Stimulated activated CD4-positive, alpha-beta T cell treated with anti-CD3 and anti-CD28 coated beads, Interleukin-4, amount 100 ng/mL, for 48 hours (primary cell): ENCODE measurements around the gene FHL5.
A peak's percentile ranks its signal among the peaks of the same experiment; 100 is the strongest.
"Not testable (repeated sequence)": the region's sequence is repeated elsewhere in the genome, so short reads cannot be mapped to it uniquely, and the experiment has no call there.

Source experiments
- DNase-seq, 2 donors: peaks; one replicate each; pipeline ENCODE4 v3.0.0-alpha.2; 2020; ENCODE audit warnings: low read depth in 2 of 2

The FHL5 gene, protein sequence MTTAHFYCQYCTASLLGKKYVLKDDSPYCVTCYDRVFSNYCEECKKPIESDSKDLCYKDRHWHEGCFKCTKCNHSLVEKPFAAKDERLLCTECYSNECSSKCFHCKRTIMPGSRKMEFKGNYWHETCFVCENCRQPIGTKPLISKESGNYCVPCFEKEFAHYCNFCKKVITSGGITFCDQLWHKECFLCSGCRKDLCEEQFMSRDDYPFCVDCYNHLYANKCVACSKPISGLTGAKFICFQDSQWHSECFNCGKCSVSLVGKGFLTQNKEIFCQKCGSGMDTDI

DNA sequence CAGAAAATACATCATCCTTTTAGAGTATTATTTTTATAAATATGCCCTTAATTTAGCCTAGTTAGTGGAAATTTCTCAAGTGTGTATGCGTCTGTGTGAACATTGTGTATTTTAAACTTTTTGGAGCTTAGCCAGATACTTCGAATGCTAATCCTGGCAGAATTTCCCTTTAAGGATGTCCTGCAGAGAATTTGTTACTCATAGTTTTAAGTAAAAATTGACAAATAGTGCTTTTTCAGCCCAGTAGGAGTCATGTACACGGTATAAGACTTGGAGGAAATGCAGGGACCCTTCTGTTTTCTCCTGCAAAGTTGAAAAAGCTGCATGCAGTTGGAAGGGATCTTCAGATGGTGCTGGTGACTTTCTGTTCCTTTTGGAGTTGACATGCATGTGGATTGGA lies at the start of gene FHL5:
Gene FHL5 (plus strand): TSS at position 243 of the 400 bp plus-strand sequence. CDS start 40,486 bp downstream, outside the sequence.
- DNase-seq: no peak

DNA sequence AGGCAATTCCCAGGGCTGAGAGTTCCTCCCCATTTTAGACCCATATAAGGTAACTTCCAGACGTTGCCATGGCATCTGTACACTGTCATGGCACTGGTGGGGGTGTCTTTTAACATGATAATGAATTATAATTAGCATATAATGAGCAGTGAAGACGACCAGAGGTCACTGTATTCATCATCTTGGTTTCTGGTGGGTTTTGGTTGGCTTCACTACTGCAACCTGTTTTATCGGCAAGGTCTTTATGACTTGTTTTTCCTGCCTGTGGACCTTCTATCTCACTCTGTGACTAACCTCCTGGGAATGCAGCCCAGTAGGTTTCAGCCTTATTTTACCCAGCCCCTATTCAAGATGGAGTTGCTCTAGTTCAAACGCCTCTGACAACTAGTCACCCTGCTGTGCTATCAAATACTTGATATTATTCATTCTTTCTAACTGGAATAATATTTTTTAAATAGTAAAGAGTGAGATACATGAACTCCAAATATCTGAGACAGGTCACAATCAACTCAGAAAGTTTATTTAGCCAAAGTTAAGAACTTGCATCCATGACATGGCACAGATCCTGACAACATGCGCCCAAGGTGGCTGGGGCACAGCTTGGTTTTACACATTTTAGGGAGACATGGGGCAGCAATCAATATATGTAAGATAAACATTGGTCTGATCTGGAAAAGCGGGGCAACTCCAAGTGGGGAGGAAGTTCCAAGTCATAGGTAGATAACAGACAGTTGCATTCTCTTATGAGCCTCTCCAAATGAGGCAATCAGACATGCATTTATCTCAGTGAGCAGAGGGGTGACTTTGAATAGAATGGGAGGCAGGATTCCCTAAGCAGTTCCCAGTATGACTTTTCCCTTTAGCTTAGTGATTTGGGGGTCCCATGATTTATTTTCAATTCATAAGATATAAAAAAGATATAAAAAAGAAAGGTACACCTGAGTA lies 42.5 kb upstream of the FHL5 start:
- DNase-seq: no peak

DNA sequence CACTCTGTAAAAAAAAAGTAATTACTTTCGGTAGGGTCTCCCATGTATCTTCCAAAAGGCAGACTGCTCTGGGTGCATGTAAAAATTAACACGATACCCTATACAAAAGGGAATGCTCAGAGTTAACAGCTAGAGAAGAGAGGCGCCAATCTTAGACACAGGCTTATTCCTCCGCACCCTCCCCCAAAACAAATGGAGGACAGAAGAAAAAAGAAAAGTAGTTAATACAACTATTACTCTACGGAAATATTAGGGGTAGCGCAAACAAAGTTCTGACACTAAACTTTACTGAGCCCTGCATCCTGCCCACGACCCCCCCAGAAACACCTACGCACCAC lies 41.7 kb upstream of the FHL5 start:
- DNase-seq: no peak

DNA sequence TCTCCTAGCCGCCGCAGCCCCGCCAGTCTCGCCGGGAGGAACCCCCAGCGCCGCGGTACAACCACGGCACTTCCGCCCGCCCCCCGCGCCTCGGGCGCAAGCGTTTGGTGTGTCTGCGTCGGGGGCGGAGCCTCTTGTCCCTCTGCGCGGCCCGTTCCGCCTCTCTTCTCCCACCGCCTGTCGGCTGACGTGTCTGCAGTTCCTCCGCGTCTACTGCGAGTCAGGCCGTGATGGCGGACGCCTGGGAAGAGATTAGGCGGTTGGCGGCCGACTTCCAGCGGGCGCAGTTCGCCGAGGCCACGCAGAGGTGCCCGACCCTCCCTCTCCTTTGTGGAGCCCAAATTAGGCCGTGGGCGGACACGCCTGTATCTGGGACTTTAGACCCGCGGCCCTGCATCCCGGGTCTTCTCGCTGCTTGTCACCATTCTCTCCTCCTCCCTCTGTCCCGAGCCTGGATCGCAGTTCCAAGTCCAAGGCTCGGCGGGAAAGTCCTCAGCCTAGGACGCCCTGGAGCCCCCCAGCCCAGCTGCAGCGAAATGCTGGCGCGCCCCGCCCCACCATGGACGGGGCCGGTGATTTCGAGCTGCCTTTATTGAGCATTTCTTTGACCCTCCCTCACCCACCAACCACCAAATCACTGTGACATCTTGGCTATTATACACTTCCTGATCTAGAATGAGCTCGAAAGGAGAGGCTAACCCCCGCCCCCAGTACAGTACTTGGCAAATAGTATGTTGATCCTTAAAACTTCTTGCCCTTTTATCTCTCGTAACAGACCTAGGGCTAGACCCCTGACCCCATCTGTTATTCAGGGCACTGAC lies 41.1 kb upstream of the FHL5 start, which contains the start of gene UFL1:
Gene UFL1 (plus strand): TSS at position 163 of the 821 bp plus-strand sequence. CDS start 68 bp downstream, at position 231.
- DNase-seq: peak; percentile 85 to 92

DNA sequence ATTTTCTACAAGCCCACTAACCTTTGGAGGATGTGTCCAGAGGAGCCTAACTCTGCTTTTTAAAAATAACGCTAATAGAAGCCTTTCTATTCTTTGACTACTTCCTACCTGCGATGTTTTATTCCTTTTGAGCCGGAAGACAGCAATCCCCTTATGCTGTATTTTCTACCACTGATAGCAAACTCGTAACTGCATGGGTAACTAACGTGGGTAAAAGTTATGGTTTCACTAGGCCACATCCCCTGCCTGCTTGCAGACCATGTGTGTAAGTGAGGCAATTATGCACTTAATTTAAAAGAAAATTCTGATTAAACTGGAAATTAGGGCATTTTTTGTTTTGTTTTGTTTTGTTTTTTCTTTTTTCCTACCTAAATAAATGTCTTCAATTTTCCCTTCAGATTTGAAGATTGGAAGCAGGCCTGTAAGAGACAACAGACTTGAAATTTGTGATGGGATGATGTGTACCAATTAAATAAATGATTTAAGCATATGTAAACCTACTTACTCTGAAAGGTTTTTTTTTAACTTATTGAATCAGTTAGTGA lies 40.4 kb upstream of the FHL5 start:
- DNase-seq: no peak

DNA sequence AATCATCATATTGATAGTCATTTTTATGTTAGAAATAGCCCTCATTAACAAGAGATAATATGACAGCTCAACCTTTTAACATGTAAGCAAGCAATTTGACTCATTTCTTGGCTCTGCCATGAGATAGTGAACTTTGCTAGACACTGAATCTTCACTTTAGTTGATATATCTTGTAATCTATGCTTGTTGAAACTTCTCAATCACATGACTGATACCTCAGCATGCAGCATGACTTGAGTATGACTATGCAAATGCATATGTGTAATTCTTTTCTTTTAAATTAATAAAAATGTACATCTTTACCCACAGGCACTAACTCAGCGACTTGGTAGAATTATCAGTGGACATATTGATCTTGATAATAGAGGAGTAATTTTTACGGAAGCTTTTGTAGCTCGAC lies 34.7 kb upstream of the FHL5 start:
- no peak for DNase-seq

DNA sequence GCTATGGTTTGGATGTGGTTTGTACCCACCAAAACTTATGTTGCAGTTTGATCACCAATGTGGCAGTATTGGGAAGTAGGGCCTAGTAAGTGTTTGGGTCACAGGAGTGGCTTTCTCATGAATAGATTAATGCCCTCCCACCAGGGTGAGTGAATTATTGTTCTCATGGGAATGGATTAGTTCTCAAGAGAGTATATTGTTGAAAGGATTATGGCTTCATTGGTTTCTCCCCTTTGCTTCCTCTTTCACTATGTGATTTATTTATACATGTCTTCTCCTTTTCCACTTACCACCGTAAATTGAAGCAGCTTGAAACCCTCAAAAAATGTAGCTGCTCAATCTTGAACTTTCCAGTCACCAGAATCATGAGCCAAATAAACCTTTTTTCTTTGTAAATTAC lies 30.5 kb upstream of the FHL5 start:
- no peak for DNase-seq

DNA sequence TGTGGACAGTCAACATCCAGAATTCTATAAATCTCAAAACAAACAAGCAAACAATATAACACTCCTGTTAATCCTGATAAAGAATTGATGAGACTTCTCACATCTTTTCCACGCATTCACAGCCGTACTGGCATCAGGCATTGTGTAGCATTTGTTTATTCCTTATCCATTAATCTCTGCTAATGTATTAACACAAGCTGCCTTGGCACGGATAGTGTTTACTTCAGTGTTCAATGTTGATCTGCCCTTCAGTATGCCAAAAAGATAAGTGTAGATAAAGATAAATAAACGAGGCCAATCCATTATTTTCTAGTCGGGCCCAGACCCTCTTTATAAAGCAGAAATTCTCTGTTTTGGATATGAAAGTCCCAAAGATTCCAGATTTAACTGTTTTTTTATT lies 25.2 kb upstream of the FHL5 start:
- no peak for DNase-seq

DNA sequence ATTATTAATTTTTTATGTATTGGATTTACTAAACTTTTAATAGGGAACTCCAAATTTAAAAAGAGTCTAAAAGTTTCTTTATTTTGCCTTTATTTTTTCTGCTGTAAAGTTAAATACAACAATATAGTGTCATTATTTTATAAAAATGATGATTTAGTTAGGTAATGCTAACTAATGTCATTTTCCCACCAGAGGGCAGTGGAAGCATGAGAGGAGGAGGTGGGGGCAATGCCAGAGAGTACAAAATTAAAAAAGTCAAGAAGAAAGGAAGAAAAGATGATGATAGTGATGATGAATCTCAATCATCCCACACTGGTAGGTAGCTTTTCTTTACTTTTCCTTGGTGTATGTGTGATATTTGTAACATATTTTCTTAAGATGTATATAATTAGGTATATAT lies 20.2 kb upstream of the FHL5 start:
- no peak for DNase-seq

DNA sequence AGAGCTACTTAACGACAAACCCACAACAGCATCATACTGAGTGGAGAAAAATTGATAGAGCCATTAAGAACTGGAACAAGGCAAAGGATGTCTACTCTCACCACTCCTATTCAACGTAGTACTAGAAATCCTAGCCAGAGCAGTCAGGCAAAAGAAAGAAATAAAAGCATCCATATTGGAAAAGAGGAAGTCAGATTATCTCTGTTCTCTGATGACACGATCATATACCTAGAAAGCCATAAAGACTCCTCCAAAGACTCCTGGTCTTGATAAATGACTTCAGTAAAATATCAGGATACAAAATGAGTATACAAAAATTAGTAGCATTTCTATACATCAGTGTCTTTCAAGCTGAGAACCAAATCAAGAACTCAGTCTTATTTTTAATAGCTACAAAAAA lies 17.0 kb upstream of the FHL5 start:
- no peak for DNase-seq

DNA sequence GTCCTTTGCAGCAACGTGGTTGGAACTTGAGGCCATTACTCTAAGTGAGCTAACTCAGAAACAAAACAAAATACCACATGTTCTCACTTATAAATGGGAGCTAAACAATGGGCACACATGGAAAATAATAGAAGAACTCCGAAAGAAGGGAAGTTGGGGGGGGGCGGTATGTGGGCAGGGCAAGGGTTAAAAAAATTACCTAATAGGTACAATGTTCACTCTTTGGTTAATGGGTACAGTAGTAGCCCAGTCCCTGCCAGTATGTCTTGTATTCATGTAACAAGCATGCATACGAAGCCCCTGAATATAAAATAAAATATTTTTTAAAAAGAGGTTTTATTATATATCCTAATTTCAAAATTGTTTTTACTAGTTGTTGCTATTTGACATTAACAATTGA lies 15.3 kb upstream of the FHL5 start:
- no peak for DNase-seq

DNA sequence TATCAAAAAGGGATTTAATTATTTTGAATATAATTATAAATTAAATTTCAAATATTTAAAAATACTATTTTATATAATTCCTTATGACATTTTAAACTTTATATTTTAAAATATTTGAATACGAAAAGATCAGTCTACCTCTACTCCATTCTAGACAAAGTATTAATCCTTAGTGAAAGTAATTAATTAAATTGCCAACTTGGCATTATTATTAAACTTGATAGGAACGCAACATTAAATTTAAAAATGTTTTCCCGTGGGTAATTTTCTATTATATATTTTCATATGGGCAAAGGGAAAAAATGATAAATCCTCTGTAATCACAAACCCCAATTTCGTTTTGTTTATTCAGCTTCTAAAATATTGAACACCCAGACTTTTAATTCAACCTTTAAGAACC lies 8.4 kb upstream of the FHL5 start:
- no peak for DNase-seq

DNA sequence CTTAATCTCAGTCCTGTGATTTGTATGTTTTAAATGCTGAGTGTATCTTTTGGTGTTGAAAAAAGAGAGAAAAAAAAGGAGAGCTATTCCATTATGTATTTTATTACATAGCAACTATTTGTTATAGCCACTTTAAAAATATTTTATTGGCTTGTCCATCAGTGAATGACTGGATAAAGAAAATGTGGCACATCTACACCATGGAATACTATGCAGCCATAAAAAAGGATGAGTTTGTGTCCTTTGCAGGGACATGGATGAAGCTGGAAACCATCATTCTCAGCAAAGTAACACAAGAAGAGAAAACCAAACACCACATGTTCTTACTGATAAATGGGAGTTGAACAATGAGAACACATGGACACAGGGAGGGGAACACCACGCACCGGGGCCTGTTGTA lies 3.2 kb upstream of the FHL5 start:
- DNase-seq: not testable (repeated sequence)

DNA sequence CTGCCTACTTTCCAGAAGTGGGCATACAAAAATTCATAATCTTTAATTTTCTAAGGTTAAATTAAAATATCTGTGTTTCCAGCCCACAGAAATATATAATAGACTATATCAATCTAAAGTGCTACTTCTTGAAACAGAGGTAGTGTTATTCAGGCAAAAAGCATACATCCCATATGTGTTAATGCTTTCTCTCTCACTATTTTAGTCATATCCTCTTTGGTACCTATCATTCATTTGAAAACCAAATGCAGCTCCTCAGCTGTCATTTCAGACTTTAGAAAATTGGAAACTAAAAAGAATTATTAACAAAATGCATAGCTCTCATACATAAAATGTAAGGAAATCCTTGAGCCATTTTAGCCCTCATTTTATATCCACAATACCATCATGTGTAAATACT lies 925 bp downstream of the FHL5 start:
- no peak for DNase-seq

DNA sequence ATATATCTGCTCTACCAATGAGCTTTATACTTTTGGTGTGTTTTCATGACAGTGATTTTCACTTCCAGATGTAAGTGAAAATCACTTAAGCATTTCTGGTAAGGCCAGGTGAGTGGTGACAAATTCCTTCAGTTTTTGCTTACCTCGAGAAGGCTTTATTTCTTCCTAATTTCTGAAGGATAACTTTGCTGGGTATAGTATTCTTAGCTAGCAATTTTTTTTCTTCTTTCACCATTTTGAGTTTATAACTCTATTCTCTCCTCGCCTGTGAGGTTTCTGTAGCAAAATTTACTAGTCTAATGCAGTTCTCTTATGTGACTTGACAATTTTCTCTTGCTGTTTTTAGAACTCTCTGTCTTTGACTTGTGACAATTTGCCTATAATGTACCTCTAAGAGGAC lies 7.1 kb downstream of the FHL5 start:
- no peak for DNase-seq

DNA sequence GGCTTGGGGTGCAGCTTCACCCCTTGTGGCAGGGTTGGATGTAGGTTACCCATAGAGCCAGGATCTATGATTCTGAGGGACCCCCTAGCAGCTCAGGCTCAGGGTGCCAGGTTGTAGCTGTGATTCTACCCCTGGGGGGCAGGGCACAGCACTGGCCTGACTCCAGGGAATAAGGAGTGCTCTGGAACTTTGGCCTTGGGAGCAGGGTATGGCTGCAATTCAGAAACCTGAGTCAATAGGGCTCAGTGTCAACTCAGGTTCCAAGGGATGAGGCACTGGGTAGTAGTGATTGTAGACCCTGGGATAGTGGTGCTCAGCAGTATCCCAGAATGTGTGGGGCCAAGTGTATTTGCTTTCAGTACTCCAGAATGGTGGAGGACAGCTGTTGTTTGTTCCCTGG lies 8.6 kb downstream of the FHL5 start:
- no peak for DNase-seq

DNA sequence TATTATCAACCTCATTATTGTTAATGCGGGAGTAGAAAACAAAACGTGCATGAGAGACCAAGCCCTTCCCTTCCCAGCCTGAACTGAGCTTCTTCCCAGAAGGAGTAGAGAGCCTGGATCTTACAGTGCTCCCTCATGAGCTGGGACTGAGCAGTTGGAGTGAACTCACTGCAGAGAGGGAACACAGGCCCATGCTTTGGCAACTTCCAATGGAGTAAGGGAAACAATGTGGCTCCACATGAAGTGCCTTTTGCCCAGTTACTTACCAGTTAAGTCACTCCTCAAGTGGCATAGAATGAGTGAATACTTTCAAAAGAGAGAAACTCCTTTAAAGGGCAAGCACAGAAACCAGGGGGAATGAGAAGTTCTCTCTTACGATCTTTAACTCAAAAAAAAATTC lies 12.4 kb downstream of the FHL5 start:
- no peak for DNase-seq

DNA sequence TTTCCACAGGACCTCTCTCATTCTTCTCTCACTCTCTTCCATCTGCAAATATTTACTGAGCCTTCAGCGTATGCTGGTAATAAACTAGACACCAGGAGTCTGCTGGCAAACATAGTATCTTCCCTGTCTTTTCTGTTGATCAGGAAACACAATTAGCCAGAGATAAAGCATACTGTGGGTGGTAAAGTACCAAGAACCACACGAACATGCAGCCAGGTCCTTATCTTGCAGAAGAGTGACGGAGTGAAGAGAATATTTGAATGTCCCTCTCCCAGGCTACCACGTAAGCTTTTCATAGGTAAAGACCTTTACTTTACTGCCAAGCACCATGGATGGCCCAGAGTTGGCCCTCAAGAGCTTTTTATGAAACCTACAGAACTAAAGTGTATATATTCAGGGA lies 13.3 kb downstream of the FHL5 start:
- no peak for DNase-seq

DNA sequence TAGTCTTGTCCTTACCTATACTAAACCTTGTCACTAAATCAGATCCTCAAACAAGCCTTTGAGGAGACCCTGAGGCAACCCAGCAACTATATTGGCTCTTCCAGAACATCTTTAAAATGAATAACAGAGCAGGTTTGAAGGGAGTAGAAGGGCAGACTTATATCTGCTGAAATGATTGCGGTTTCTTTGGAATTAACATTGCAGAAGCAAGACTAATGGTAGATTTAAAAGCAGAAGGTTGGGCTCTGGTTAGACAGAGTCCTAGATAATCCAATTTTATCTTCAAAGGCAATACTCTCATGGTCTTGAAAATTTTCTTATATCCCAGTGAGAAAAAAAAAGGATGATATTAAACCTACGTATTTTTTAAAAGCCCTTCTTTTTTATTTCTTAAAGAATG lies 19.1 kb downstream of the FHL5 start:
- DNase-seq: no peak

DNA sequence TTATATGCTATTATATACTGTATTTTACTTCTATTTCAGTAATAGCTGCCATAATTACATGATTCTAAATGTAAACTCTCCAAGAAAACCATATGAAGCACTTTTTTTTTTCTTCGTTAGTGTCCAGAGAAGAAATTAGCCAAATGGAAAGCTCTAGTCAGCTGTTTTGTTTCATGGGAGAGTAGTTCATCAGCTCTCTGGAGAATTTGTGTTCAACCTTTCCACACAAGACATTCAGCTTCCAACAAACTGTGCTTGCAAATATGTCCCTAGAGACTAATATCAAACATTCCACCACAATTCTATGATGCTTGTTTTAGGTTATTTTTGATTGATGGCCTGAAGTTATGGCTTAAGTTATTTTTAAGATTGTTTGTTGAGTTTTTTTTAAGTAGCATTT lies 19.5 kb downstream of the FHL5 start:
- no peak for DNase-seq

DNA sequence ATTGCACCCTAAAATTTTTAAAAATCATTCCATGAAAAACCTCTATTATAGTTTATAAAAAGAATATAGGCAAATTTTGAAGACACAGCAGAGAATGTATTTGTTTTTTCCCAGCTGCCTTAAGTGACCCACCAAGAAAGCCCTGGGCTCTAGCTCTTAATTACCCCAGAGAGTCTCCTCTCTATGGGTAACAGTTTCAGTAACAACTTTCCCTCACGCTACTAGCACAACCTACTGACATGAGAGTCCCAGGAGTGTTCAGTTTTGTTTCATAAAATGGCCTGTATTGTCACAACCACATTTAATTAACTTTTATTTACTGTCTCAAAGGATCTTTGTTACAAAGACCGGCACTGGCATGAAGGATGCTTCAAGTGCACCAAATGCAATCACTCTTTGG lies 41.5 kb downstream of the FHL5 start:
- DNase-seq: no peak

DNA sequence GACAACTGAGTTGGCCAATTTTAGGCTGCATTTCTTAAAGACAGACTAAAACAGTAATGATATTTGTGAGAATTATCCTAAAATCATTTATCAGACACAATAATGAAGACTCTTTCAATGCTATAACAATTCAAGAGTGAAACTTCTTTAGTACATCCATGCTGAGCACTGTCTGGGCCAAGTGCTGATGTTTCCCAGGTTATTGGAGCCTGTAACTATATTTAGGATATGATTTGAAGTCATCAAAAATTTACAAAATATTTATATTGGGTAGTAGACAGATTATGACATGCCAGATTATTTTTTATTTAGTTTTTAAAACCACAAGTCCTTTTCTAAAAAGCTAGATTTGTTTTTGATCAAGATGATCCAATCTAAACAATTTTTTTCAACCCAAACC lies 45.1 kb downstream of the FHL5 start:
- DNase-seq: no peak
